Measurements from ENCODE around the gene TTC1. TPM values are rescaled to one million over a fixed set of nuclear protein-coding genes. Genes with fewer than 3 reads are reported as not detected.

The TTC1 gene
- total RNA-seq, 1 donor from 2014 or later: 46.3 TPM

DNA sequence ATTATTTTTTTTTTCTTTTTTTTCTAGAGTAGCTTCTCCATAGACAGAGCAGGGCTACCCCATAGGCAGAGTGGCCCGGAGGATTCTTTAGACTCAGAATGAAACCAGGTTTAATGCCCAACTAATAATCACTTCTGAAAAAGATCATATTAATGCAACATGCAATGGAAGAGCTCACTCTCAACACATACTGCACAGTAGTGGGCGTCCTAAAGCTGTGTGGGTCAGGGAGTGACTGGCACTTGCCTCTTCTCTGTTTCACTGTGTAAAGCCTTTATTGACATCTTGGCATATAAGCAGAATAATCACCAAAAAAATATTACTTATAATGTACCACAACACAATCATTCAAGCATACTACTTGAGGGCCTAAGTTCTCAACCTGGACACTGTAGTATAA is 99.2 kb downstream of the TTC1 start:
- Mint-ChIP-seq H3K36me3 (ENCODE audit: insufficient read depth) (peaks cover 24% of the 10 kb centered on the region), H3K27me3 (no peaks in the 10 kb centered on the region), H3K27ac (no peak overlapping the region), H3K4me3 (ENCODE audit: low read depth) (no peak overlapping the region), H3K9me3 (ENCODE audit: low read depth) (no peaks in the 10 kb centered on the region), H3K4me1 (ENCODE audit: low read depth) (peaks cover 4% of the 10 kb centered on the region)
- TF ChIP-seq, protein P1, sequence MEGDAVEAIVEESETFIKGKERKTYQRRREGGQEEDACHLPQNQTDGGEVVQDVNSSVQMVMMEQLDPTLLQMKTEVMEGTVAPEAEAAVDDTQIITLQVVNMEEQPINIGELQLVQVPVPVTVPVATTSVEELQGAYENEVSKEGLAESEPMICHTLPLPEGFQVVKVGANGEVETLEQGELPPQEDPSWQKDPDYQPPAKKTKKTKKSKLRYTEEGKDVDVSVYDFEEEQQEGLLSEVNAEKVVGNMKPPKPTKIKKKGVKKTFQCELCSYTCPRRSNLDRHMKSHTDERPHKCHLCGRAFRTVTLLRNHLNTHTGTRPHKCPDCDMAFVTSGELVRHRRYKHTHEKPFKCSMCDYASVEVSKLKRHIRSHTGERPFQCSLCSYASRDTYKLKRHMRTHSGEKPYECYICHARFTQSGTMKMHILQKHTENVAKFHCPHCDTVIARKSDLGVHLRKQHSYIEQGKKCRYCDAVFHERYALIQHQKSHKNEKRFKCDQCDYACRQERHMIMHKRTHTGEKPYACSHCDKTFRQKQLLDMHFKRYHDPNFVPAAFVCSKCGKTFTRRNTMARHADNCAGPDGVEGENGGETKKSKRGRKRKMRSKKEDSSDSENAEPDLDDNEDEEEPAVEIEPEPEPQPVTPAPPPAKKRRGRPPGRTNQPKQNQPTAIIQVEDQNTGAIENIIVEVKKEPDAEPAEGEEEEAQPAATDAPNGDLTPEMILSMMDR (IDR thresholded peaks at IDR 0.05; ENCODE audit: unreplicated experiment): no peak
- no peak for DNase-seq (ENCODE audit: low spot score, unreplicated experiment)

Other genes starting within 250 kb of the TTC1 start
- 0.57 and 0.71 TPM in 2 replicates for gene ADRA1B, start 92.7 kb upstream of the TTC1 start, total RNA-seq
- 33.3 and 42.7 TPM in 2 replicates for gene PWWP2A, start 110.3 kb downstream of the TTC1 start, total RNA-seq
- 0.55 TPM in 1 of 2 replicates, not detected in the other for gene FABP6, start 220.4 kb downstream of the TTC1 start, total RNA-seq

Data from progenitor cell of endocrine pancreas (in vitro differentiated cells).